ENCODE results near the gene SV2B. TPM values are rescaled to one million over a fixed set of nuclear protein-coding genes. Genes with fewer than 3 reads are reported as not detected.

SV2B gene
- total RNA-seq, 1 donor from 2014 or later = not detected

- no peaks in the 10 kb centered on the region for H3K4me1 ChIP-seq (ENCODE audit: insufficient read depth, low read length)
- no peaks in the 10 kb centered on the region for H3K79me2 ChIP-seq (ENCODE audit: insufficient read depth, low read length)
- no peak overlapping the region for H3K4me3 ChIP-seq (ENCODE audit: insufficient read depth, low read depth, low read length)
- no peaks in the 10 kb centered on the region for H3K27me3 ChIP-seq (ENCODE audit: insufficient read depth, low read length)
- H4K20me1 ChIP-seq (ENCODE audit: insufficient read depth, low read length) = no peaks in the 10 kb centered on the region
- no peaks in the 10 kb centered on the region for H3K9me3 ChIP-seq (ENCODE audit: insufficient read depth, low read depth, low read length)
- Mint-ChIP-seq H3K27me3 (ENCODE audit: low read depth, unreplicated experiment) (peaks cover 18% of the 10 kb centered on the region), H3K4me1 (ENCODE audit: low read depth, unreplicated experiment) (no peaks in the 10 kb centered on the region), H3K4me3 (ENCODE audit: unreplicated experiment) (no peak overlapping the region), H3K9me3 (ENCODE audit: unreplicated experiment) (no peaks in the 10 kb centered on the region), H3K27ac (ENCODE audit: unreplicated experiment) (no peak overlapping the region), H3K36me3 (ENCODE audit: low read depth, unreplicated experiment) (no peaks in the 10 kb centered on the region)
- no peak for TF ChIP-seq CTCF (IDR thresholded peaks at IDR 0.05; ENCODE audit: insufficient read depth, low read depth, low read length)
- TF ChIP-seq EZH2 (IDR thresholded peaks at IDR 0.05; ENCODE audit: insufficient read depth, low read length) = no peak
- DNase-seq (ENCODE audit: low read depth) (no peak), FAIRE-seq (no peak)
- H3K4me2 ChIP-seq (ENCODE audit: low read length) = no peak overlapping the region
- no peak overlapping the region for H3K9ac ChIP-seq (ENCODE audit: low read length)
- no peaks in the 10 kb centered on the region for H3K36me3 ChIP-seq (ENCODE audit: insufficient read depth, low read length)
- no peak overlapping the region for H3K27ac ChIP-seq (ENCODE audit: low read depth, low read length)
- no peak overlapping the region for H2AFZ ChIP-seq (ENCODE audit: low read depth, low read length)
Measured at GRCh38 chr15:91225741-91226140, 125.7 kb downstream of the SV2B start.

- H3K36me3 Mint-ChIP-seq (ENCODE audit: low read depth, unreplicated experiment) = no peaks in the 10 kb centered on the region
- no peak for DNase-seq (ENCODE audit: low read depth)
- Histone ChIP-seq H4K20me1 (ENCODE audit: insufficient read depth, low read length) (no peaks in the 10 kb centered on the region), H3K27ac (ENCODE audit: low read depth, low read length) (no peak overlapping the region), H3K9me3 (ENCODE audit: insufficient read depth, low read depth, low read length) (no peaks in the 10 kb centered on the region), H3K4me2 (ENCODE audit: low read length) (no peak overlapping the region), H3K79me2 (ENCODE audit: insufficient read depth, low read length) (no peaks in the 10 kb centered on the region), H3K9ac (ENCODE audit: low read length) (no peak overlapping the region), H3K4me1 (ENCODE audit: insufficient read depth, low read length) (no peaks in the 10 kb centered on the region), H3K27me3 (ENCODE audit: insufficient read depth, low read length) (no peaks in the 10 kb centered on the region), H3K4me3 (ENCODE audit: insufficient read depth, low read depth, low read length) (no peak overlapping the region), H3K36me3 (ENCODE audit: insufficient read depth, low read length) (no peaks in the 10 kb centered on the region), H2AFZ (ENCODE audit: low read depth, low read length) (no peak overlapping the region)
- TF ChIP-seq EZH2 (IDR thresholded peaks at IDR 0.05; ENCODE audit: insufficient read depth, low read length) (no peak), CTCF (IDR thresholded peaks at IDR 0.05; ENCODE audit: insufficient read depth, low read depth, low read length) (no peak)
- H3K4me1 Mint-ChIP-seq (ENCODE audit: low read depth, unreplicated experiment) = no peaks in the 10 kb centered on the region
- H3K27ac Mint-ChIP-seq (ENCODE audit: unreplicated experiment) = no peak overlapping the region
- peaks cover 18% of the 10 kb centered on the region for H3K27me3 Mint-ChIP-seq (ENCODE audit: low read depth, unreplicated experiment)
- no peaks in the 10 kb centered on the region for H3K9me3 Mint-ChIP-seq (ENCODE audit: unreplicated experiment)
- H3K4me3 Mint-ChIP-seq (ENCODE audit: unreplicated experiment) = no peak overlapping the region
- no peak for FAIRE-seq
Measured at GRCh38 chr15:91227117-91227516, 127.1 kb downstream of the SV2B start.

GRCh38 chr15:91227766-91228165 is 127.7 kb downstream of the SV2B start:
- H3K9me3 Mint-ChIP-seq (ENCODE audit: unreplicated experiment) = no peaks in the 10 kb centered on the region
- Histone ChIP-seq H3K36me3 (ENCODE audit: insufficient read depth, low read length) (no peaks in the 10 kb centered on the region), H3K4me1 (ENCODE audit: insufficient read depth, low read length) (no peaks in the 10 kb centered on the region), H3K9ac (ENCODE audit: low read length) (no peak overlapping the region), H3K4me3 (ENCODE audit: insufficient read depth, low read depth, low read length) (no peak overlapping the region), H3K9me3 (ENCODE audit: insufficient read depth, low read depth, low read length) (no peaks in the 10 kb centered on the region), H3K27me3 (ENCODE audit: insufficient read depth, low read length) (no peaks in the 10 kb centered on the region), H2AFZ (ENCODE audit: low read depth, low read length) (no peak overlapping the region), H4K20me1 (ENCODE audit: insufficient read depth, low read length) (no peaks in the 10 kb centered on the region), H3K4me2 (ENCODE audit: low read length) (no peak overlapping the region), H3K27ac (ENCODE audit: low read depth, low read length) (no peak overlapping the region), H3K79me2 (ENCODE audit: insufficient read depth, low read length) (no peaks in the 10 kb centered on the region)
- H3K4me3 Mint-ChIP-seq (ENCODE audit: unreplicated experiment) = no peak overlapping the region
- no peaks in the 10 kb centered on the region for H3K36me3 Mint-ChIP-seq (ENCODE audit: low read depth, unreplicated experiment)
- peaks cover 15% of the 10 kb centered on the region for H3K27me3 Mint-ChIP-seq (ENCODE audit: low read depth, unreplicated experiment)
- no peaks in the 10 kb centered on the region for H3K4me1 Mint-ChIP-seq (ENCODE audit: low read depth, unreplicated experiment)
- no peak for DNase-seq (ENCODE audit: low read depth)
- no peak overlapping the region for H3K27ac Mint-ChIP-seq (ENCODE audit: unreplicated experiment)
- no peak for FAIRE-seq
- TF ChIP-seq CTCF (IDR thresholded peaks at IDR 0.05; ENCODE audit: insufficient read depth, low read depth, low read length) (no peak), EZH2 (IDR thresholded peaks at IDR 0.05; ENCODE audit: insufficient read depth, low read length) (no peak)

All from astrocyte (in vitro differentiated cells and primary cell).